ENCODE data around the gene LHFPL6.

GRCh38 chr13:39637890-39638289 lies 34.9 kb upstream of the LHFPL6 start:
- TF ChIP-seq CTCF (IDR thresholded peaks at IDR 0.05) (no peak), POLR2A (IDR thresholded peaks at IDR 0.05) (no peak)

All from vagina (tissue), 2 donors.